NOMO-1 treated with DMSO at 0.1 percent for 48 hours (cell line): ENCODE data around the gene GALR2.
A peak's percentile ranks its signal among the peaks of the same experiment; 100 is the strongest.

Experiments
- DNase-seq: peaks from one replicate; lab custom pipeline; 2025; ENCODE audit not compliant: unreplicated experiment; lab: John Stamatoyannopoulos, UW

GALR2 gene

DNA sequence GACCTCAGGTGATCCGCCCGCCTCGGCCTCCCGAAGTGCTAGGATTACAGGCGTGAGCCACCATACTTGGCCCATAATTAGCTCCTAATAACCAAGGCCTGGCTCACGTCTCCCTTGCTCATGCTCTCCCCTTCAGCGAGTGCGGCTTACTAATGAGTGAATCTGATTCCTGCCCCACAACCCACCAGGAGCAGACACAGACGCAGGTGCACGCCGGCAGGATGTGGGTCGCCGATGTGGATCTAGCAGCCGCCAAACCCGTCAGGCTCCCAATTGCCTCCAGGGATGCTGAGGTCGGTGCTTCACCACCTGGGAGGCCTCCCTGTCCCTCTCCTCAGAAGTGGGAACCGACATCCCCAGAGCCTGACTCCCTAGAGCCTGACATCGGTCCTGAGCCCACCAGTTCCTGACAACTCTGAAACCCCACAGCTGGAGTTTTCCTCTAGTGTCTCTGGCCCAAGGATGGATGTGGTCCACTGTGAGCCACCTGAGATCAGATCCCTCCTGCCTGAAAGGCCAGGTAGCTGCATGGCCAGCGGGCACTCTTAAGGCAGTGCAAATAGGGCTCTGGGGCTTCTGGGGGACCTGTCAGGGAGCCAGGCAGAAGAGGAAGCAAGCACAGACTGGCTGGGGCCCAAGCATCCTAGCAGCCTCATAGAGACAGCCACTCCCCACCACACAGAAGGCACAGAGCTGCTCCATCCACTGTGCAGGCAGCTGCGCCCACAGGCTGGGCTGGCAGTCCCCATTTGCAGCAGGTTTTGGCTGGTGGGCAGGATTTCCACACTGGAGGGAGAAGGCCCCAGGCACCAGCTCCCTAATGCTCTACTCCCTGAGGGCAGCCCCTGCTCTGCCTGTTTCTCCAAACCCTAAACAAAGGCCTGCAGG, 18.2 kb downstream of the GALR2 start:
- no peak for DNase-seq

DNA sequence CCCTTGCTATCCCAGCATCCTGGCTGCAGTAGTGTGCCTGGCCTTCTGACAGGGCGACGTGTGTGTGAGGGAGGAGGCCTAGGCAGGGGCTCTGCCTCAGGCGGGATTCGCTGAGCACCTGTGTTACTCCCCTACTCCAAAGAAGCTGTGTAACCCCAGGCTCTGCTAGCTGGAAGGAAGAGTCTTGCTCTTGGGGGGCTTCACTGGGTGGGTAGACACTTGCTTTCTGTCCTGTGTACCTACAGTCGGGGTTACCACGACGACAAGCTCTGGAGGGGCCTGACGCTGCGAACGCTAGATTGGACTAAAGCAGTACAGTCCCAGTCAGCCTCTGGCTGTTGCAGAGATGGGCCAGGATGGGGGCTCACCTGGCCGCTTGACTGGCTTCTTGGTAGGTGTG, 19.5 kb downstream of the GALR2 start:
- no peak for DNase-seq

DNA sequence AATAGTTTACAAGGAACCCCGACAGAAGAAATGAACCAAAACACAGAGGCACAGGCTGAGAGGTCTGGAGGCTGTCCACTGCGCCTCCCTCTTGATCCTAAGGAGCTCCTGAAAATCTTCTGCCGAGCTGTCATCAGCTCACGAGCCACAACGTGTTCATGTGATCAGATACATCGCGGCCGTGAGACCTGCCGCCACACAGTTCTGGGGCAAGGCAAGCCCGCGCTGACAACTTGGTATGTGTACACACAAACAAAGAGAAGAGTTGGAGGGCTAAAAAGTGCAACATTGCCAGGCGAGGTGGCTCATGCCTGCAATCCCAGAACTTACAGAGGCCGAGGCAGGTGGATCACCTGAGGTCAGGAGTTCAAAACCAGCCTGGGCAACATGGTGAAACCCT, 21.4 kb downstream of the GALR2 start:
- DNase-seq: no peak

DNA sequence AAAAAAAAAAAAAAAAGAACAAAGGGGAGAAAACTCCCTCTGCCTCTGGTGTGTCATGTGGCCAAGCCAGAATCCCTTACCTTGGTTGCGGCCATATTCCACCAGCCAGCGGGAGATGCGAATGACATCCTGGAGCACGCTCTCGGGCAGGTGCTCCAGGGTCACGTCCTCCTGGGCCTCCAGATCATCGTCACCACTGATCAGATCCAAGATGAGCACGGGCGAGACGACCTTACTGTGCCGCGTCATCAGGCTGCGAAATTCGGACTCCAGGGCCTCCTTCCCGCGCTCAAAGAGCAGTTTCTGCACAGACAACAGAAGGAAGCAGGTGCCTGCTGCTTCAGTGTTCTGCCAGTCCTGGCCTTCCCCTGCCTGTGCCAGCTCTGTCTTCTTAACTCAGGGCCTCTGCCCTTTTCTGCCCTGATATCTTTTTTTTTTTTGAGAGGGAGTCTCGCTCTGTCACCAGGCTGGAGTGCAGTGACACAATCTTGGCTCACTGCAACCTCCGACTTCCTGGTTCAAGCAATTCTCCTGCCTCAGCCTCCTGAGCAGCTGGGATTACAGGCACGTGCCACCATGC, 23.2 kb downstream of the GALR2 start:
- no peak for DNase-seq

DNA sequence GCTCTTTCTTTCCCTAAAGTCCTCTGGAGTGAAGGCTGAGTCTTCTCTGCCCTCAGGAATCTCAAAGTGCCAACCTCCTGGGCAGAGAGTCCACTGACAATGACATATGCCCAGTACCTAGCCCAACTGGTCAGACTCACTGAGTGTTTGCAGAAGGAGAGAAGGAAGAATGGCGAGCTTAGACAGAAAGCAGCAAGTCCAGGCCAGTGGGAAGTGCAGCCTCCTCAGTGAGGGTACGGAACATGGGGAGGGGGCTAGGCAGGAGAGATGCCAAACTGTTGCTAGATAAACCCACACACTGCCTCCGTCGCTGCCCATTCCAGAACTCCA, 28.3 kb downstream of the GALR2 start:
- DNase-seq: no peak

DNA sequence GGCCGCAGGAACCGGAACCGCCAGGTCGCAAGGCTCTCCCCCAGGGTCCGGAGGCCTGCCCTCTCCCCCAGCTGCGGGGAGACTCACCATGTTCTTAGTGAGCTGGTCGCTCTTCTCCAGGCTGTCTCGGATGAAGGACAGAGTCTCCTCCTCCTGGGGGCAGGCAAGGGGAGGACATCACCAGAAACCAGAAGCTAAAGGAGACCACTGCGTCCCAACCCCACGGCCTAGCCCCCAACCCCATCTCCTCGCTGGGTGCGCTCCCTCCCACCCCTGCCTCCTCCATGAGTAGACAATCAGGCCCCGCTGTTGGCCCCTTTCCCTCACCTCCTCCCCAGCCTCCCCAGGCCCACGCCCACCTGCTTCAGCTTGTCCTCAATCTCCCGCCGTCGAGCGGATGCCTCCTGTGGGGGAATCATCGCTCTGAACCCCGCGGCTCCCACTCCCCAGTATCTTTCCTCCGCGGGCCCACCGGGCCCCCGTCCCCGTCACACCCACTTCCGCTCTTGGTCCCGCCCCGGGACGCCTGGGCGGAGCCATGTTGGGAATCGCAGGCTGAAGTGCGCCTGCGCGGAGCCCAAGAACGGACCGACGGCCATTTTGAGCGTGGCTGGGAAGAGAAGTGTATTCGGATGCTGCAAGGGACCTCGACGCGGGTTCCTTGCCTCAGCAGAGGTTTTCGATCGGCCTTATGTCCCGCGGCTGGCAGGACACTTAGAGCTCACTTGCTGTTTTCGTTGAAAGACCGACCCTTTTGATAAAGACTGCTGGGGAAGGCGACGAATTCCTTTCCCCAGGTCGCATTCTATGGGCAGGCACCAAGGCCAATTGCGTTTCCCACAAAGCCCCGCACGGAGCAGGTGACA, 28.9 kb downstream of the GALR2 start, which contains the start of gene EXOC7:
Gene EXOC7 (minus strand): TSS at position 514 of the 866 bp plus-strand sequence. CDS start 95 bp downstream, at position 419.
- DNase-seq: peak; percentile 86

DNA sequence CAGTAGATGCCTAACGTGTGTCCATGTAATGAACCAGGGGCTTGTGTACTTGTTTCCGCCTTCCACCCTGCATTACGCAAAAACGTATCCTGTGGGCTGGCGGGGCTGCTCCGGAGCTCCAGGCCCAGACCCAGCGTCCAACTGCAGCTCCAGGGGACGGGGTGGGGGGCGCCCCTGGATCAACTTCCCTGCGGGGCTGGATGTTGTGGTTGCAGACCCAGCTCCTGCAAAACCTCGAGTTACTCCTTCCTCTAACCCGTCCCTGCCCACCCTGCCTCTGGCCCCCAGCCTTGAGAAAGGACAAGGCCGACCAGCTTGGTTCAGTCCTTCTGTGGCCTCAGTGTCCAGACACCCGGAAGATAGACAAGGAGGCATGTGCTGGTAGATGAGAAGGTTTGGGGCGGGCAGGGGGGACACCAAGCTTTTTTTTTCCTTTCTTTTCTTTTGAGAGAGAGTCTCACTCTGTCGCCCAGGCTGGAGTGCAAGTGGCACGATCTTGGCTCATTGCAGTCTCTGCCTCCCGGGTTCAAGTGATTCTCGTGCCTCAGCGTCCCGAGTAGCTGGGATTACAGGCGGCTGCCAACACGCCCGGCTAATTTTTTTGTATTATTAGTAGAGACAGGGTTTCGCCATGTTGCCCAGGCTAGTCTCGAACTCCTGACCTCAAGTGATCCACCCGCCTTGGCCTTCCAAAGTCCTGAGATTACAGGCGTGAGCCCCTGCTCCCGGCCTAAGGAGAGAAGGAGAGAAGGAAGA, 29.7 kb downstream of the GALR2 start:
- DNase-seq: peak; percentile 49

DNA sequence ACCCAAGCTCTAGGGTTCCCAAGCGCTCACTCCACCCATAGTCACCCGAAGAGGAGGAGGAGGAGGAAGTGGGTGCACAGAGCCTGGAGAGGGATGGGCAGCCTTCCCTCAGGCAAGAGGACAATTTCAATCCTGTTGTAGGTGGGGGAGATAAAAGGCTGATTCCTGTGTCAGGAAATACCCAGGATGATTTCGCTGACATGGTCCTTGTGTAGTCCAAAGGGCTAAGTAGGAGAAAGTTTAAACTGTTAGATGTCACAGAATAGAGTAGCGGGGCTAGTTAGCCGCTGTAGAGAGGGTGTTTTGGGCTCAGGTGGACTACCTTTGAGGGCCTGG, 30.3 kb downstream of the GALR2 start:
- DNase-seq: no peak

DNA sequence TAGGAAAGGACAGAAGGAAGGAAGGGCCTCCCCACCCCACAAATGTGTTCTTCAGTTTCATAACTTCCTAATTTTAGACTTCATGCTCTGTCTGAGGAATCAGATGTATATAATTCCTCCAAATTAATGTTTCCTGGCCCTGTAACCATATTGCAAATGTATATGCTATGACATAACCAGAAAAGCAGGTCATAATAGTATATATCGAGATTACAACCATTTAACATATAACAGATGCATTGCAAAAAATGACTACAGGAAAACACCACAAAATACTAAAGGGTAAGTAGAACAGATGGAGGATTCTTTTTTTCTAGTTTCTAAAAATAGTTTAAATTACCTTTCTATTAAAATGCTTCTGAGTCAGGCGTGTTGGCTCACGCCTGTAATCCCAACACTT, 32.1 kb downstream of the GALR2 start:
- DNase-seq: peak; percentile 32

DNA sequence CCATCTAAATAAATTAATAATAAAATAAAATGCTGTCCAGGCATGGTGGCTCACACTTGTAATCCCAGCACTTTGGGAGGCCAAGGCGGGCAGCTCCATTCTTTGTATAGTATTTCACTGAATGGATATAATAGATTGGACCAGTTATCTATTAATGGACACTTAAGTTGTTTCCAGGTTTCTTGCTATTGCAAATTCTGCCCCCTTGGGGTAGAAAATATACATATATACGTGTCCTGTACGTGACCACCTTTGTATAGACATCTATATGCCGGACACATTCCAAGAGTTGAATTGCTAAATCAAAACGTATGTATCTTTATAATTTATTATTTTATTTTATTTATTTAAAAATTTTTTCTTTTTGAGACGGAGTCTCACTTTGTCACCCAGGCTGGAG, 32.9 kb downstream of the GALR2 start:
- no peak for DNase-seq

DNA sequence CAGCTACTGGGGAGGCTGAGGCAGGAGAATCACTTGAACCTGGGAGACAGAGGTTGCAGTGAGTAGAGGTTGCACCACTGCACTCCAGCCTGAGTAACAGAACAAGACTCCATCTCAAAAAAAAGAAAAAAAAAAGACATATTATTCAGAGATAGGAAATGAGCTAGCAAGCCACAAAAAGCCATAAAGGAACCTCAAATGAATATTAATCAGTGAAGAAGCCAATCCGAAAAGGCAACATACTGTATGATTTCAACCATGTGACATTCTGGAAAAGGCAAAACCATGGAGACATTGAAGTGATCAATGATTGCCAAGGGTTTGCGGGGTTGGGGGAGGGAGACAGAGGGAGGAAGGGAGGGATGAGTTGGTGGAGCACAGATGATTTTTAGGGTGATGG, 37.4 kb downstream of the GALR2 start:
- DNase-seq: no peak

DNA sequence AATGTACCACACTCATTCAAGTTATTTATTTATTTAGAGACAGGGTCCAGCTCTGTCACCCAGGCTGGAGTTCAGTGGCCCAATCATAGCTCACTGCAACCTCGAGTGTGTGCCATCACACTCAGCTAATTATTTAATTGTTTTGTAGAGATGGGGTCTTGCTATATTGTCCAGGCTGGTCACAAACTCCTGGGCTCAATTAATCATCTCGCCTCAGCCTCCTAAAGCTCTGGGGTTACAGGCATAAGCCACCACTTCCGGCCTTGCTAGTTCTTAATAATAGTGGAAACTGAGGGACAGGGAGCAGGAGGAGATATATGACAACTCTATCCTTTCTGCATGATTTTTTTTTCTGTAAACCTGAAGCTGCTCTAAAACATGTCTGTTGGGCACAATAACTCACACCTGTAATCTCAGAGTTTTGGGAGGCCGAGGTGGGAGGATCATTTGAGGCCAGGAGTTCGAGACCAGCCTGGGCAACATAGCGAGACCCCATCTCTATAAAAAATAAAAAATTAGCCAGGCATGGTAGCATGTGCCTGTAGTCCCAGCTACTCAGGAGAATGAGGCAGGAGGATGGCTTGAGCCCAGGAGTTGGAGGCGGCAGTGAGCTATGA, 40.7 kb downstream of the GALR2 start:
- DNase-seq: no peak

DNA sequence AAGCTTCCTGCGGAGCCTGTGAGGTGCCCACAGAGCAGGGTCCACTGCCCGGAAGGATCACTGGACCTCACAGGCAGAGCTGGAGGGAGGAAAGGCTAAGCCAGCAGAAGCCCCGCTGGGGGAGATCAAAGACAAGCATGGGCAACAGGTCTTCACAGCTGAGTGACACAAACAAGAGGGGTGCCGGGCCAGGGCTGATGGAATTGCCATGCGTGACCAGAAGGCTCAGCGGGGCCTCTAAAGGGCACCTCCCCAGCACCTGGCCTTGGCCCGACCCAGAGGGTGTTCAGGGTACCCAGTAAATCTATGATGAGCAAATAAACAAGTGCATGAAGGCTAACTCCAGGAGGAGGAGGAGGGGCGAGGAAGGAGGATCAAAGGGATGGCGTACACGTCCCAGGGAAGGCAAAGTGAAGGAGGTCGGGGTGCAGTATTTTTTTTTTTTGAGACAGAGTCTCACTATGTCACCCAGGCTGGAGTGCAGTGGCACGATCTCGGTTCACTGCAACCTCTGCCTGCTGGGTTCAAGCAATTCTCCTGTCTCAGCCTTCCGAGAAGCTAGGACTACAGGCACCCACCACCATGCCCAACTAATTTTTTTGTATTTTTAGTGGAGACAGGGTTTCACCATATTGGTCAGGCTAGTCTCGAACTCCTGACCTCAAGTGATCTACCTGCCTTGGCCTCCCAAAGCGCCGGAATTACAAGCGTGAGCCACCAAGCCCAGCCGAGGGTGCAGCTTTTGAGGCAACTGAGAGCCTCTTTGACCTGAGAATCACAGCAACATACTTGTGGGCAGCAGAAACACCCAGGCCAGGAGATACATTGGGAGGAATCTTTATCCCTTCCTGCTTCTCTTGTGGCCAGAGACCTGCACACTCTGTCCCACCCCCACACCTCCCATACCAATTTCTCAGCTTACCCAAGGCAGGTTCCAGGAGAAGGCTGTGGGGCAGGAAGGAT, 45.1 kb downstream of the GALR2 start:
- no peak for DNase-seq

DNA sequence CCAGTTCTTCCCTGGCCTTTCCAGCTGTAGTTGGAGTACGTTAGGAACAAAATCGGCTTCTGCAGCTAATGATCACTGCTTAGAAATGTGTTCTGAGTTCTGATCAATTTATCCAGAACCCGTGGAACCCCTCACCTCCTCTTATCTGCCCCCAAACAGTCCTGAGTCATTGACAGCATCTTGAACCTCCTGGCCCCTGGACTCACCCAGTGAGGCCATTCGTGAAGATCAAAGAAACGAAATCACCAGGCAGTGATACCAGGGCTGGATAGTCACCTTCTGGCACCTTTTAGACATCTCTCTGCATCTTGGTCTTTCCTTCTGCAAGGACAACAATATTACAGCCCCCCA, 46.1 kb downstream of the GALR2 start:
- DNase-seq: no peak

DNA sequence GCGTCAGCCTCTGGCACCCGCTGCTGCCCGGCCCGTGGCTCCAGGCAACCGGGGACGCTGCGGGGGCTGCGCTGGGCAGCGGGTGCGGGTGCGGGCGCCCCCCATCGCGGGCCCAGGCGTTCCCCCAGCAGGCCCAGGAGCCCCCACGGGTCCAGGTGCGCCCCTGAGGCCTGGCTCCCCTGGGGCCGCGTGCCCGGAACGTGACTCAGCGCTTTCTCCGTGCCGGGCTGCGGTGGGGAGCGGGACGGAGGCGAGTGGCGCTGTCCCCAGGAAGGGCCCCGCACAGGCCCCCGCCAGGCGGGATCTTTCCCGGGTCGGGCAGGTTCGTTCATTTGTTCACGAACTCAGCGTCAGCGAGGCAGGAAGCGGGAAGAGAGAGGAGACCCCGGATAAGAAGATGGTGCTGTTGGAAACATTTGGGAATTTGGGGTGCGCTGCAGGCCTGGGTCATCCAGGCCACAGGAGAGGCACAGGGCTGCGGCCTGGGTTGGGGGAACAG, 47.4 kb downstream of the GALR2 start:
- DNase-seq: no peak

DNA sequence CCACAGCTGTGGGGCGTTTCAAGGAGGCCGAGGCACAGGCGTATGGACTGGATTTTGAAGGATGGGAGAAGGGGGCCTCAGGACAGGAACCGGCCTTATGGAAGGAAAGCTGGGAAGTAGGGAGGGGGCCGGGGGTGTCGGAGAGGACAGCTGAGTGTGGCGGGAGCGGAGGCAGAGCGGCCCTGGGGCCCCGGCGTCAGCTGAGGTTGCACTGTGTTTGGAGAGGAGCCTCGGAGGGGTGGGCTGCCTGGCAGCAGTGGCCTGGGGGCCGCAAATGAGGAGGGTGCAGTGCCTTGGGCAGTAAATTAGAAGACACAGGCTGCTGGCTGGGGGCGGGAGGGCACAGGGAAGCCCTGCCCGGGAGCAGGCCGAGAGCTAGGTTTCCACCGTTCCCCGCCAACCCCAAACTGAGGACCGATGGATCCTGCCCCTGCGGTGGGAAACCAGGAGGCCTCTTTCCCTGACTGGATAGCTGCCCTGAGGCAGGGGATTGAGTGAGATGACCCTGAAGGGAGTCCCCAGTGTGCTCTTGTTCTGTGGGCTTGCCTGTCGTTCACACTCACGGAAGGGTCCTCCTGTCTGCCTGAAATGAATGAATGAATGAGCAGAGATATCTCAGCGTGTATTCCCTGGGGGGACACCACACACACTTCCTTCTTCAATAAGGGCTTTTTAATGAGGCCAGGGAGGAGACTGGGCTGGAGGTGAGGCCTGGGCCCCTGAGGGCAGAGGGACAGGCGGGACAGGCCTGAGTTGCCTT, 48.0 kb downstream of the GALR2 start:
- DNase-seq: no peak

DNA sequence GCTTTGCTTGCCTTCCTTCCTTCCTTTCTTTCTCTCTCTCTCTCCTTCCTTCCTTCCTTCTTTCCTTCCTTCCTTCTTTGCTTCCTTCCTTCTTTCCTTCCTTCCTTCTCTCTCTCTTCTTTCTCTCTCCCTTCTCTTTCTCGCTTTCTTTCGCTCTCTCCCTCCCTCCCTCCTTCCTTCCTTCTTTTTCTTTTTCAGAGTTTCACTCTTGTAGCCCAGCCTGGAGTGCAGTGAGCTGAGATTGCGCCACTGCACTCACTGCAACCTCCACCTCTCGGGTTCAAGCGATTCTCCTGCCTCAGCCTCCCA, 48.6 kb downstream of the GALR2 start:
- no peak for DNase-seq

DNA sequence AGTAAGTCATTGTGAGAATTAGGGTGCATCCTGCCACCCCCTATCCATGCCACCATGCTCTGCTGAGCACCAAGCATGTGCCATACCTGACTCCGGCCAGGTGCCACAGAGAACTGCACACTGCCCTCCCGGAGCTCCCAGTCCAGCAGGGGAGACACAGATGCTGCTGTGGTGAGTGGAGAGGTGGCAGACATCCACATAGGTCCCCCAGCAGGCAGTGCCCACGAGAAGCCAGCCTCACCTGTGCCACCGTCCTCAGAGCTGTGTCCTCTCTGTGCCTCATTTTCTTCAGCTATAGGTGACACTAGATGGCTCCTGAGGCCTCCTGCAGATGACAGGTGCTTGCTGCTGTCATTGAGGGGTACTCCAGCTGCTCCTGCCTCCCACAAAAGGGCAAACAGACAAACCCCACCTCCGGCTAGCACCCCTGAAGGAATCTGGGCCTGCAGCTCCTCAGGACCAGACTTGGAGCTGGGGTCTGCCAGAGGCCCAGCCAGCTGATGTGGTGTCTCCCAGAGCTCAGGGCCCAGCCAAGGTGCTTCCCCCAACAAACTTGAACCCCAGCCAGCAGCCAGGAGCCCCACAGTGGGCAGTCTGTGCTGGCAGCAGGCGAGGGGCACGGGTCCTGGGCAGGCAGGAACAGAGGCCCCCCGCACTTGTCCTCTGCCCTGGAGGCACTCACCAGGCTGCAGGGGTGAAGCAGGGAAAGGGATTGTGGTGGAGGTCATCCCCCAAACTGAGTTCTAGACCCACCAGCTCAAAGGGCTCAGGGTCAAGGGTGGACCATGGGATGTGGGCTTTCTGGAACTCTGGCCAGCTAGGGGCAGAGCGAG, 49.4 kb downstream of the GALR2 start:
- DNase-seq: no peak
